GM12878 (cell line): Measurements from ENCODE around the gene AGRP. TPM values are rescaled to one million over a fixed set of nuclear protein-coding genes. Genes with fewer than 3 reads are reported as not detected.
A peak's percentile ranks its signal among the peaks of the same experiment; 100 is the strongest.

ENCODE experiments used
- ATAC-seq: fragments of 200-7000 bp; cut with Tn5 transposase; 3 replicates; pipeline ENCODE4 v1.9.1; 2020; ENCODE audit warnings: mild to moderate bottlenecking, moderate library complexity
- BruUV-seq: library from RNA; stranded (reverse); fragments of 400-500 nt; replicated peaks from 2 replicates; lab custom pipeline; 2021; lab: Mats Ljungman, UMichigan
- CTCF ChIA-PET: fragments of 300-600 bp; sonication (Branson Sonifier 250); formaldehyde crosslinking; extraction: SDS; loops from one replicate; lab custom pipeline; 2021; ENCODE audit warnings: inconsistent platforms; lab: Yijun Ruan, JAX
- POLR2A ChIA-PET: fragments of 350-600 bp; formaldehyde crosslinking; extraction: SDS; loops from one replicate; lab custom pipeline; 2021; ENCODE audit warnings: inconsistent platforms; lab: Charles Lee
- RAD21 ChIA-PET: fragments of 300-600 bp; sonication (Branson Sonifier 250); formaldehyde crosslinking; loops from one replicate; lab custom pipeline; 2023; ENCODE audit warnings: antibody characterized with exemption; ENCODE audit not compliant: unreplicated experiment; lab: Charles Lee
- SMC1A ChIA-PET: fragments of 300-600 bp; sonication (Branson Sonifier 250); formaldehyde crosslinking; loops from one replicate; lab custom pipeline; 2023; ENCODE audit not compliant: unreplicated experiment, uncharacterized antibody; lab: Charles Lee
- DNase-seq: peaks from one replicate; pipeline ENCODE4 v3.0.0-alpha.2; 2011; ENCODE audit warnings: low read depth, low spot score
- FAIRE-seq: peaks from 3 replicates; lab custom pipeline; 2011; peaks lifted over from hg19 to GRCh38; lab: Jason Lieb, UNC
- H2AFZ ChIP-seq: 2 replicates; pipeline ENCODE4 v1.6.0; 2011; ENCODE audit warnings: low read depth, low read length, control low read depth; ENCODE audit not compliant: control insufficient read depth
- H3K27ac ChIP-seq: 2 replicates; pipeline ENCODE4 v1.5.1; 2011; ENCODE audit warnings: control low read depth; ENCODE audit not compliant: control insufficient read depth, insufficient read depth
- H3K27me3 ChIP-seq, 2 experiments: replicated peaks in 1 of 2; 2 replicates each; pipeline versions ENCODE4 v1.6.0 to v1.6.1; 2011; ENCODE audit warnings: low read length in 1 of 2; ENCODE audit not compliant: control insufficient read depth in 2 of 2, insufficient read depth in 2 of 2
- H3K36me3 ChIP-seq, 2 experiments: 2 replicates each; pipeline ENCODE4 v1.5.1; 2011; ENCODE audit warnings: low read length in 1 of 2; ENCODE audit not compliant: control insufficient read depth in 2 of 2, insufficient read depth in 2 of 2
- H3K4me1 ChIP-seq: 2 replicates; pipeline ENCODE4 v1.6.1; 2011; ENCODE audit warnings: mild to moderate bottlenecking, low read length, moderate library complexity, mixed read lengths; ENCODE audit not compliant: control insufficient read depth, insufficient read depth
- H3K4me2 ChIP-seq: 2 replicates; pipeline ENCODE4 v1.6.0; 2011; ENCODE audit warnings: control low read depth; ENCODE audit not compliant: control insufficient read depth, insufficient read depth
- H3K4me3 ChIP-seq: fragments of 200-600 bp; sonication (generic); 2 replicates; pipeline ENCODE4 v1.5.1; 2016
- H3K79me2 ChIP-seq: 2 replicates; pipeline ENCODE4 v1.6.0; 2011; ENCODE audit warnings: low read length; ENCODE audit not compliant: control insufficient read depth, insufficient read depth
- H3K9ac ChIP-seq: 2 replicates; pipeline ENCODE4 v1.8.0; 2011; ENCODE audit warnings: low read length, control low read depth, mixed read lengths; ENCODE audit not compliant: control insufficient read depth, insufficient read depth
- H3K9me3 ChIP-seq: replicated peaks from 3 replicates; pipeline ENCODE4 v1.5.1; 2011; ENCODE audit warnings: mild to moderate bottlenecking, low read length; ENCODE audit not compliant: control insufficient read depth, insufficient read depth
- H4K20me1 ChIP-seq: 2 replicates; pipeline ENCODE4 v1.6.0; 2011; ENCODE audit not compliant: control insufficient read depth, insufficient read depth
- ATF2 ChIP-seq: IDR thresholded peaks from 2 replicates; pipeline ENCODE4 v1.6.1; 2012; ENCODE audit warnings: low read length, inconsistent platforms
- DPF2 ChIP-seq: fragments of 450-650 bp; IDR thresholded peaks from 2 replicates; pipeline ENCODE4 v1.6.1; 2017; ENCODE audit warnings: mild to moderate bottlenecking
- E2F8 ChIP-seq: fragments of 450-650 bp; IDR thresholded peaks from 2 replicates; pipeline ENCODE4 v1.6.1; 2018; ENCODE audit warnings: mild to moderate bottlenecking, low read depth, moderate library complexity; ENCODE audit not compliant: partially characterized antibody
- MEF2B ChIP-seq: fragments of 450-650 bp; IDR thresholded peaks from 2 replicates; pipeline ENCODE4 v1.6.1; 2018; ENCODE audit warnings: mild to moderate bottlenecking, moderate library complexity; ENCODE audit not compliant: partially characterized antibody, poor library complexity, severe bottlenecking
- MLLT1 ChIP-seq: fragments of 450-650 bp; IDR thresholded peaks from 2 replicates; pipeline ENCODE4 v1.6.1; 2016; ENCODE audit warnings: mild to moderate bottlenecking
- NFYB ChIP-seq: IDR thresholded peaks from 2 replicates; pipeline ENCODE4 v1.6.1; 2011; ENCODE audit warnings: low read depth, mild to moderate bottlenecking, low read length, improper control_type of control experiment, moderate library complexity; ENCODE audit not compliant: insufficient read depth
- PKNOX1 ChIP-seq: fragments of 450-650 bp; IDR thresholded peaks from 2 replicates; pipeline ENCODE4 v1.6.1; 2016; ENCODE audit warnings: mild to moderate bottlenecking
- PML ChIP-seq: IDR thresholded peaks from 2 replicates; pipeline ENCODE4 v1.6.1; 2012; ENCODE audit warnings: low read length, inconsistent platforms
- SRF ChIP-seq, 2 experiments: IDR thresholded peaks; 2 replicates each; pipeline ENCODE4 v1.6.1; 2011; ENCODE audit warnings: low read depth in 2 of 2, low read length in 2 of 2, mild to moderate bottlenecking in 1 of 2, moderate library complexity in 1 of 2
- TAF1 ChIP-seq: IDR thresholded peaks from 2 replicates; pipeline ENCODE4 v1.6.1; 2011; ENCODE audit warnings: mild to moderate bottlenecking, low read depth, low read length, borderline replicate concordance
- TBL1XR1 ChIP-seq: IDR thresholded peaks from 2 replicates; pipeline ENCODE4 v1.6.1; 2012; ENCODE audit warnings: low read depth, low read length, improper control_type of control experiment
- TCF12 ChIP-seq: IDR thresholded peaks from 2 replicates; pipeline ENCODE4 v1.6.1; 2011; ENCODE audit warnings: low read depth, mild to moderate bottlenecking, low read length
- WGBS: methylation state at CpG from one replicate; pipeline ENCODE4 v1.1.6; 2016; ENCODE audit warnings: low lambda C conversion rate; ENCODE audit not compliant: insufficient replicate concordance, insufficient coverage; ENCODE audit errors: missing lambda C conversion rate; 5-methylcytosine and 5-hydroxymethylcytosine counted together
- in situ Hi-C: fragments of 300-500 bp; cut with MboI; formaldehyde crosslinking; loops from 9 replicates; pipeline ENCODE4 v1.14.3; 2018; ENCODE audit warnings: mixed read lengths
- intact Hi-C: fragments of 100-400 bp; cut with micrococcal nuclease; formaldehyde crosslinking; loops from one replicate; pipeline ENCODE4 v1.14.2; 2022; ENCODE audit not compliant: unreplicated experiment
- polyA plus RNA-seq, 11 experiments: library from polyadenylated mRNA; depleted of rRNA in 4 of 11; unstranded in 6 of 11; stranded (reverse) in 5 of 11; fragments of >200 nt; fragmentation: Nextera tagmentation in 4 of 11; fragmentation: Illumina TruSeq in 1 of 11; extraction: Ambion mirVana in 4 of 11; extraction: Trizol in 1 of 11; gene quantifications; 1 replicate in 1 of 11; 2 replicates in 10 of 11; pipeline versions ENCODE4 v1.2.1 to v1.2.3, GENCODE V29; 2011 to 2016; ENCODE audit warnings: inconsistent platforms in 2 of 11, missing spikeins in 2 of 11, low read depth in 1 of 11
- total RNA-seq, 4 experiments: library from RNA; depleted of rRNA in 3 of 4; stranded (reverse); fragments of >200 nt in 3 of 4; fragmentation: Illumina TruSeq in 1 of 4; extraction: Trizol in 1 of 4; gene quantifications; 2 replicates each; pipeline versions ENCODE4 v1.2.1 to v1.2.3, GENCODE V29; 2013 to 2021

Gene AGRP
- total and polyA plus RNA-seq, 10 of the 15 experiments (the other 5 are each of a cell fraction or from before 2014, with no cell fraction given), result 0.16 to 0.75 (median 0.53) TPM; not detected in 6

- TF ChIP-seq E2F8 (peak; percentile 33), TCF12 (0 out of 2 replicates have a peak, but pooled peaks have one; percentile 9), DPF2 (no peak; the same call in 1 of the 2 replicates), SRF (IDR thresholded peaks at IDR 0.05; ENCODE audit: low read depth in 2 of 2, low read length in 2 of 2) (no peak)
Observed at GRCh38 chr16:67481561-67482232, 1.6 kb downstream of the AGRP start (continued).

- WGBS, result under 1% methylated on average over 57 of the region's 57 CpGs
- Histone ChIP-seq H3K9ac (peak within 1 kb of the TSS; percentile 89), H3K4me2 (peak within 1 kb of the TSS; percentile 95), H2AFZ (peak within 1 kb of the TSS; percentile 73), H3K4me1 (peaks cover 19% of the 10 kb centered on the region), H3K36me3 (no peaks in the 10 kb centered on the region), H4K20me1 (no peaks in the 10 kb centered on the region), H3K27me3 (no peaks in the 10 kb centered on the region), H3K4me3 (peak within 1 kb of the TSS; percentile 87), H3K79me2 (peaks cover 55% of the 10 kb centered on the region), H3K27ac (peak within 1 kb of the TSS; percentile 86), H3K9me3 (no peaks in the 10 kb centered on the region)
- ChIA-PET SMC1A (interaction anchor here (0.6 to 7.0 kb wide), 17 partner anchors 9 to 236 kb away, joined by 3 to 88 read pairs (median 3); no protein-coding TSS in a partner anchor), RAD21 (interaction anchor here (0.6 to 4.6 kb wide), 25 partner anchors 11 to 530 kb away, joined by 3 to 79 read pairs (median 4); partner anchors contain the start of genes ACD, C16orf86, CARMIL2 and ENKD1), CTCF (interaction anchor here (0.6 to 8.2 kb wide), 29 partner anchors 10 to 380 kb away, joined by 3 to 252 read pairs (median 5); partner anchors contain the start of genes ACD, CARMIL2 and TMEM208), POLR2A (interaction anchor here (0.6 to 1.9 kb wide), 15 partner anchors 8 to 455 kb away, joined by 3 to 11 read pairs (median 3); partner anchors contain the start of genes ACD and CTCF)
- DNase-seq, result peak; percentile 94
- peak; percentile 92 for ATAC-seq
- no TSS peak for BruUV-seq
- intact Hi-C loops (loop anchor here (1.0 kb wide), 1 partner anchor 33 kb away; no protein-coding TSS in a partner anchor), in situ Hi-C loops (loop anchor here (5.0 kb wide), 1 partner anchor 36 kb away; no protein-coding TSS in a partner anchor)
- peak; percentile 89 for FAIRE-seq
- TF ChIP-seq TBL1XR1 (peak; percentile 77), MEF2B (no peak), PML (peak; percentile 86; the same call in 1 of the 2 replicates), ATF2 (no peak), NFYB (no peak), PKNOX1 (peak; percentile 88), MLLT1 (no peak), TAF1 (peak; percentile 88)
Observed at GRCh38 chr16:67480833-67481560, 2.4 kb downstream of the AGRP start, which contains the start of gene ATP6V0D1. ATP6V0D1 (minus strand) TSS chr16:67481157; CDS start chr16:67481086, 71 bp downstream.
